ENCODE data around the gene BCL2L1.

DNA sequence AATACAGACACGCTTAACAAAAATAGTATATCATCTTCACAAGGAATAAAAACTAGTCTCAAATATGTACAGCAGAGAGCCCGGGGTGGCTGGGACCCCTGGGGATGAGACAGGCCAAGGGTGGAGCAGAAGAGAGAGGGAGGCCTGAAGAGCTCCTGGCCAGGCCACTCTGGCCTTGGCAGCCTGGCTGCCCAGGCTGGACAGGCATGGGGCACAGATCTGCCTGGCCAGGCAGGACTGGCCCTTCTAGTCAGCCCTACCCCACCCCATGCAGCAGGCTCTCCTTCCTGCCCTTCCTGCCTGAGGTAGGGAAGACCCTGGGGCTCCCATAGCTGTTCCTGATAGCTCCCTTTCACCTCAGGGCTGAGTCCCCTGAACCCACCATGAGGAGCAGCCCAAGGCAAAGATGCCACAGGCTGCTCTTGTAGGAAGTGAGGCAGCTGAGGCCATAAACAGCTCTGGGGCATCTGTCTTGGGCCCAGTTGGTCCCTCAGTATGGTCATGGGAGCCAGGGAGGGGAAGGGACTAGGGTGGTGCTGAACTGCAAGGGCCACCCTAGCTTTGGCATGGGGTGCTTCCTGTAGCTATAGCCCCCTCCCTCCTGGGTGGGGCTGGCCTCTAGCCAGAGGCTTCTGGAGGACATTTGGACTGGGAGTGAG is 57.8 kb downstream of the BCL2L1 start:
- TF ChIP-seq RAD21 (IDR thresholded peaks at IDR 0.05; ENCODE audit: low read length) = no peak
- TF ChIP-seq, protein P1, sequence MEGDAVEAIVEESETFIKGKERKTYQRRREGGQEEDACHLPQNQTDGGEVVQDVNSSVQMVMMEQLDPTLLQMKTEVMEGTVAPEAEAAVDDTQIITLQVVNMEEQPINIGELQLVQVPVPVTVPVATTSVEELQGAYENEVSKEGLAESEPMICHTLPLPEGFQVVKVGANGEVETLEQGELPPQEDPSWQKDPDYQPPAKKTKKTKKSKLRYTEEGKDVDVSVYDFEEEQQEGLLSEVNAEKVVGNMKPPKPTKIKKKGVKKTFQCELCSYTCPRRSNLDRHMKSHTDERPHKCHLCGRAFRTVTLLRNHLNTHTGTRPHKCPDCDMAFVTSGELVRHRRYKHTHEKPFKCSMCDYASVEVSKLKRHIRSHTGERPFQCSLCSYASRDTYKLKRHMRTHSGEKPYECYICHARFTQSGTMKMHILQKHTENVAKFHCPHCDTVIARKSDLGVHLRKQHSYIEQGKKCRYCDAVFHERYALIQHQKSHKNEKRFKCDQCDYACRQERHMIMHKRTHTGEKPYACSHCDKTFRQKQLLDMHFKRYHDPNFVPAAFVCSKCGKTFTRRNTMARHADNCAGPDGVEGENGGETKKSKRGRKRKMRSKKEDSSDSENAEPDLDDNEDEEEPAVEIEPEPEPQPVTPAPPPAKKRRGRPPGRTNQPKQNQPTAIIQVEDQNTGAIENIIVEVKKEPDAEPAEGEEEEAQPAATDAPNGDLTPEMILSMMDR (IDR thresholded peaks at IDR 0.05) = no peak
- TF ChIP-seq, protein P2, sequence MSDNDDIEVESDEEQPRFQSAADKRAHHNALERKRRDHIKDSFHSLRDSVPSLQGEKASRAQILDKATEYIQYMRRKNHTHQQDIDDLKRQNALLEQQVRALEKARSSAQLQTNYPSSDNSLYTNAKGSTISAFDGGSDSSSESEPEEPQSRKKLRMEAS (IDR thresholded peaks at IDR 0.05; ENCODE audit: low read depth) = no peak
- TF ChIP-seq EZH2phosphoT487 (IDR thresholded peaks at IDR 0.05; ENCODE audit: borderline replicate concordance, low read depth) = no peak
- TF ChIP-seq SMC3 (IDR thresholded peaks at IDR 0.05; ENCODE audit: low read depth, low read length) = no peak
- no peak for TF ChIP-seq FOXJ3 (CRISPR knock-in tag; IDR thresholded peaks at IDR 0.05)
- no peak for TF ChIP-seq EP300 (IDR thresholded peaks at IDR 0.05; ENCODE audit: borderline replicate concordance in 1 of 2, low read depth in 1 of 2, low read length in 1 of 2)
- TF ChIP-seq POLR2AphosphoS5 (IDR thresholded peaks at IDR 0.05; ENCODE audit: low read depth, low read length) = no peak
- TF ChIP-seq RFX5 (IDR thresholded peaks at IDR 0.05; ENCODE audit: low read length) = no peak
- TF ChIP-seq SIN3A (IDR thresholded peaks at IDR 0.05; ENCODE audit: borderline replicate concordance, low read depth, low read length) = no peak
- no peak for TF ChIP-seq GATA2 (CRISPR knock-in tag; IDR thresholded peaks at IDR 0.05)
- TF ChIP-seq YY1 (IDR thresholded peaks at IDR 0.05; ENCODE audit: low read depth) = no peak
- TF ChIP-seq, protein P3, sequence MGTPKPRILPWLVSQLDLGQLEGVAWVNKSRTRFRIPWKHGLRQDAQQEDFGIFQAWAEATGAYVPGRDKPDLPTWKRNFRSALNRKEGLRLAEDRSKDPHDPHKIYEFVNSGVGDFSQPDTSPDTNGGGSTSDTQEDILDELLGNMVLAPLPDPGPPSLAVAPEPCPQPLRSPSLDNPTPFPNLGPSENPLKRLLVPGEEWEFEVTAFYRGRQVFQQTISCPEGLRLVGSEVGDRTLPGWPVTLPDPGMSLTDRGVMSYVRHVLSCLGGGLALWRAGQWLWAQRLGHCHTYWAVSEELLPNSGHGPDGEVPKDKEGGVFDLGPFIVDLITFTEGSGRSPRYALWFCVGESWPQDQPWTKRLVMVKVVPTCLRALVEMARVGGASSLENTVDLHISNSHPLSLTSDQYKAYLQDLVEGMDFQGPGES (IDR thresholded peaks at IDR 0.05; ENCODE audit: low read depth, low read length) = no peak
- TF ChIP-seq NRF1 (IDR thresholded peaks at IDR 0.05; ENCODE audit: low read depth, low read length) = no peak

Measured in SK-N-SH (cell line).